NB4 (cell line): ENCODE results near the gene ARL11.

Experiments
- POLR2A ChIP-seq: IDR thresholded peaks from 2 replicates; pipeline ENCODE4 v1.6.1; 2011; ENCODE audit warnings: mild to moderate bottlenecking; ENCODE audit not compliant: insufficient read length; ENCODE audit errors: extremely low read depth
- TF ChIP-seq, protein P1 (sequence below): IDR thresholded peaks from one replicate; pipeline ENCODE4 v1.5.1; 2012; ENCODE audit warnings: low read depth, low read length

DNA sequence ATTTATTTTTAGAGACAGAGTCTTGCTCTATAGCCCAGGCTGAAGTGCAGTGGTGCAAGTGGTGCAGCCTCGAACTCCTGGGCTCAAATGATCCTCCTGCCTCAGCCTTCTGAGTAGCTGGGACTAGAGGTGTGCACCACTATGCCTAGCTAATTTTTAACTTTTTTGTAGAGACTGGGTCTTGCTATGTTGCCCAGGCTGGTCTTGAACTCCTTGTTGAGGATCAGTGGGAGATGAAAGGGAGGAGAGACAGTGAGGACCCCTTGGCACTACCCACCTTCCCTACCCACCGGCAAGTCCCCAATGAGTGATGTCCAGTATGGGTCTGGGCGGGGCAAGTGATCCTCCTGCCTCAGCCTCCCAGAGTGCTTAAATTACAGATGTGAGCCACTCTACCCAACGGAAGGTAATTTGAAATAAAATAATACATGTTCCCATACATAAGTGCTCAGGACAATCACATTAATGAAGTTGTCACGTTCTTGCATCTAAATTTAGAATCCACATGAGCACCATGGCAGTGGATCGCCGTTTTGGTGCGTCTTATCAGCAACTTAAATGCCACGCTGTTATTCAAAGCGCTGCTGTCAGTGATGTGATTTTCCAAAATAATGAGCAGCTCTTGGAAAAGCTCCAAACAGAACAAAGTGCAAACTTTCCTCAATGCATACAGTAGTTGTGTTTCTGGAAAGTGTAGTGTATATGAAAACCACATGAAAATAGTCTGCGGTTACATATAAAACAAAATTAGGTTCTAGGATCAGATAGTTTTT is 5.9 kb upstream of the ARL11 start:
- TF ChIP-seq, protein P1, sequence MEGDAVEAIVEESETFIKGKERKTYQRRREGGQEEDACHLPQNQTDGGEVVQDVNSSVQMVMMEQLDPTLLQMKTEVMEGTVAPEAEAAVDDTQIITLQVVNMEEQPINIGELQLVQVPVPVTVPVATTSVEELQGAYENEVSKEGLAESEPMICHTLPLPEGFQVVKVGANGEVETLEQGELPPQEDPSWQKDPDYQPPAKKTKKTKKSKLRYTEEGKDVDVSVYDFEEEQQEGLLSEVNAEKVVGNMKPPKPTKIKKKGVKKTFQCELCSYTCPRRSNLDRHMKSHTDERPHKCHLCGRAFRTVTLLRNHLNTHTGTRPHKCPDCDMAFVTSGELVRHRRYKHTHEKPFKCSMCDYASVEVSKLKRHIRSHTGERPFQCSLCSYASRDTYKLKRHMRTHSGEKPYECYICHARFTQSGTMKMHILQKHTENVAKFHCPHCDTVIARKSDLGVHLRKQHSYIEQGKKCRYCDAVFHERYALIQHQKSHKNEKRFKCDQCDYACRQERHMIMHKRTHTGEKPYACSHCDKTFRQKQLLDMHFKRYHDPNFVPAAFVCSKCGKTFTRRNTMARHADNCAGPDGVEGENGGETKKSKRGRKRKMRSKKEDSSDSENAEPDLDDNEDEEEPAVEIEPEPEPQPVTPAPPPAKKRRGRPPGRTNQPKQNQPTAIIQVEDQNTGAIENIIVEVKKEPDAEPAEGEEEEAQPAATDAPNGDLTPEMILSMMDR: no peak
- TF ChIP-seq POLR2A: no peak
